H1 (cell line): ENCODE results near the gene CDK5R2. TPM values are rescaled to one million over a fixed set of nuclear protein-coding genes. Genes with fewer than 3 reads are reported as not detected.
A peak's percentile ranks its signal among the peaks of the same experiment; 100 is the strongest.

Experiments
- CTCF ChIA-PET: fragments of 300-600 bp; sonication (Branson Sonifier 250); formaldehyde crosslinking; loops from one replicate; lab custom pipeline; 2021; ENCODE audit not compliant: partially characterized antibody; lab: Charles Lee
- POLR2A ChIA-PET: fragments of 300-600 bp; sonication (Branson Sonifier 250); formaldehyde crosslinking; loops from one replicate; lab custom pipeline; 2021; ENCODE audit warnings: inconsistent platforms; ENCODE audit not compliant: partially characterized antibody; lab: Charles Lee
- DNase-seq, 2 experiments: peaks; one replicate each; pipeline versions ENCODE4 v3.0.0 to v3.0.0-alpha.2; 2010 to 2022; ENCODE audit warnings: low spot score in 2 of 2, low read depth in 1 of 2, mixed read lengths in 1 of 2
- FAIRE-seq: peaks from 2 replicates; lab custom pipeline; 2011; peaks lifted over from hg19 to GRCh38; lab: Jason Lieb, UNC
- H2AFZ ChIP-seq: 2 replicates; pipeline ENCODE4 v1.8.1; 2012; ENCODE audit warnings: low read length, inconsistent platforms
- H2AK5ac ChIP-seq: 2 replicates; pipeline ENCODE4 v1.6.1; 2013; ENCODE audit warnings: low read depth, low read length
- H2BK120ac ChIP-seq: replicated peaks from 2 replicates; pipeline ENCODE3; 2013; ENCODE audit warnings: low read depth, low read length, inconsistent platforms
- H2BK12ac ChIP-seq: 2 replicates; pipeline ENCODE4 v1.6.1; 2013; ENCODE audit warnings: low read depth, low read length
- H2BK15ac ChIP-seq: 2 replicates; pipeline ENCODE4 v1.6.1; 2013; ENCODE audit warnings: low read length
- H2BK20ac ChIP-seq: 2 replicates; pipeline ENCODE4 v1.6.1; 2013; ENCODE audit warnings: low read length
- H2BK5ac ChIP-seq: 2 replicates; pipeline ENCODE4 v1.6.1; 2013; ENCODE audit warnings: low read depth, low read length
- H3K14ac ChIP-seq: 2 replicates; pipeline ENCODE4 v1.6.1; 2013; ENCODE audit warnings: inconsistent platforms; ENCODE audit not compliant: insufficient read length
- H3K18ac ChIP-seq: 2 replicates; pipeline ENCODE4 v1.6.1; 2013; ENCODE audit warnings: low read length; ENCODE audit errors: extremely low read depth
- H3K23ac ChIP-seq: 2 replicates; pipeline ENCODE4 v1.6.1; 2013; ENCODE audit warnings: inconsistent platforms; ENCODE audit not compliant: insufficient read length
- H3K23me2 ChIP-seq: 2 replicates; pipeline ENCODE4 v1.6.1; 2013; ENCODE audit warnings: low read depth, low read length
- H3K27ac ChIP-seq: 2 replicates; pipeline ENCODE4 v1.6.1; 2011; ENCODE audit warnings: low read depth, low read length, inconsistent platforms
- H3K27me3 ChIP-seq, 4 experiments: replicated peaks in 1 of 4; 1 replicate in 1 of 4; 2 replicates in 3 of 4; pipeline versions ENCODE4 v1.6.1 to v1.8.1; 2011 to 2013; ENCODE audit warnings: low read length in 3 of 4, mild to moderate bottlenecking in 3 of 4, inconsistent platforms in 2 of 4, mixed read lengths in 2 of 4, moderate library complexity in 1 of 4; ENCODE audit not compliant: control insufficient read depth in 3 of 4, insufficient read depth in 3 of 4; ENCODE audit errors: extremely low read depth in 1 of 4
- H3K36me3 ChIP-seq, 4 experiments: 2 replicates each; pipeline versions ENCODE4 v1.6.1 to v1.8.1; 2011 to 2013; ENCODE audit warnings: mild to moderate bottlenecking in 4 of 4, low read length in 3 of 4, moderate library complexity in 2 of 4, control low read depth in 1 of 4, inconsistent platforms in 1 of 4; ENCODE audit not compliant: insufficient read depth in 4 of 4, control insufficient read depth in 2 of 4
- H3K4ac ChIP-seq: replicated peaks from 2 replicates; pipeline ENCODE3; 2013; ENCODE audit warnings: low read length, low read depth, mixed read lengths, inconsistent platforms; ENCODE audit not compliant: insufficient read length
- H3K4me1 ChIP-seq, 4 experiments: replicated peaks in 1 of 4; 1 replicate in 1 of 4; 2 replicates in 3 of 4; pipeline versions ENCODE4 v1.6.1 to v1.8.1; 2011 to 2013; ENCODE audit warnings: low read length in 3 of 4, inconsistent platforms in 2 of 4, mixed read lengths in 1 of 4; ENCODE audit not compliant: insufficient read depth in 4 of 4, control insufficient read depth in 3 of 4
- H3K4me2 ChIP-seq, 2 experiments: 2 replicates each; pipeline versions ENCODE4 v1.6.1 to v1.8.1; 2011 to 2013; ENCODE audit warnings: low read depth in 2 of 2, low read length in 2 of 2, control low read depth in 1 of 2, inconsistent platforms in 1 of 2, mild to moderate bottlenecking in 1 of 2; ENCODE audit not compliant: insufficient read depth in 1 of 2
- H3K4me3 ChIP-seq, 4 experiments: fragments of 200-600, 300-600 bp in 1 of 4; sonication (generic), shearing (Covaris generic), sonication (Bioruptor Twin) in 1 of 4; 2 replicates each; pipeline versions ENCODE4 v1.5.1 to v1.8.1; 2011 to 2016; ENCODE audit warnings: low read length in 4 of 4, low read depth in 3 of 4, control low read depth in 2 of 4, inconsistent platforms in 2 of 4, mild to moderate bottlenecking in 2 of 4, mixed read lengths in 1 of 4, moderate library complexity in 1 of 4; ENCODE audit not compliant: insufficient read depth in 2 of 4; ENCODE audit errors: extremely low read depth in 1 of 4
- H3K56ac ChIP-seq: replicated peaks from 2 replicates; pipeline ENCODE3; 2013; ENCODE audit warnings: low read depth, mild to moderate bottlenecking, mixed read lengths, low read length, inconsistent platforms; ENCODE audit not compliant: insufficient read length
- H3K79me1 ChIP-seq: 2 replicates; pipeline ENCODE4 v1.6.1; 2013; ENCODE audit warnings: low read depth, low read length, control low read depth
- H3K79me2 ChIP-seq, 2 experiments: 2 replicates each; pipeline versions ENCODE4 v1.6.1 to v1.8.1; 2012 to 2013; ENCODE audit warnings: low read length in 2 of 2, mild to moderate bottlenecking in 2 of 2, inconsistent platforms in 1 of 2; ENCODE audit not compliant: insufficient read depth in 2 of 2, control insufficient read depth in 1 of 2
- H3K9ac ChIP-seq, 4 experiments: replicated peaks in 1 of 4; 1 replicate in 1 of 4; 2 replicates in 3 of 4; pipeline versions ENCODE4 v1.6.1 to v1.8.1; 2011 to 2013; ENCODE audit warnings: low read depth in 3 of 4, low read length in 3 of 4, control low read depth in 2 of 4, mild to moderate bottlenecking in 2 of 4, moderate library complexity in 2 of 4, inconsistent platforms in 1 of 4; ENCODE audit errors: extremely low read depth in 1 of 4
- H3K9me3 ChIP-seq, 2 experiments: 2 replicates each; pipeline versions ENCODE4 v1.6.1 to v1.8.1; 2012 to 2013; ENCODE audit warnings: mild to moderate bottlenecking in 2 of 2, moderate library complexity in 2 of 2, control low read depth in 1 of 2, inconsistent platforms in 1 of 2, low read depth in 1 of 2, low read length in 1 of 2, mixed read lengths in 1 of 2; ENCODE audit not compliant: insufficient read depth in 2 of 2
- H4K20me1 ChIP-seq, 2 experiments: replicated peaks in 1 of 2; 2 replicates each; pipeline versions ENCODE3 to v1.8.1; 2011 to 2013; ENCODE audit warnings: inconsistent platforms in 2 of 2, low read length in 2 of 2, mild to moderate bottlenecking in 1 of 2; ENCODE audit not compliant: insufficient read depth in 2 of 2, control insufficient read depth in 1 of 2
- H4K5ac ChIP-seq: 2 replicates; pipeline ENCODE4 v1.6.1; 2013; ENCODE audit warnings: low read length, low read depth, mixed read lengths, inconsistent platforms; ENCODE audit not compliant: insufficient read length
- H4K8ac ChIP-seq: 2 replicates; pipeline ENCODE4 v1.8.0; 2013; ENCODE audit warnings: mild to moderate bottlenecking, moderate library complexity, low read length, inconsistent platforms; ENCODE audit not compliant: insufficient read depth; ENCODE audit errors: extremely low read depth
- H4K91ac ChIP-seq: replicated peaks from 2 replicates; pipeline ENCODE3; 2013; ENCODE audit warnings: low read length, mixed read lengths, inconsistent platforms; ENCODE audit not compliant: insufficient read length
- CHD2 ChIP-seq: IDR thresholded peaks from 2 replicates; pipeline ENCODE4 v1.6.1; 2012; ENCODE audit warnings: low read length, improper control_type of control experiment
- KDM5A ChIP-seq: fragments of 200-600 bp; IDR thresholded peaks from 2 replicates; pipeline ENCODE4 v1.7.1; 2012; ENCODE audit warnings: mild to moderate bottlenecking, low read length, inconsistent platforms, mixed read lengths
- RAD21 ChIP-seq, 2 experiments: IDR thresholded peaks in 1 of 2; conservative IDR thresholded peaks in 1 of 2; 2 replicates each; pipeline ENCODE4 v1.6.1; 2011; ENCODE audit warnings: low read depth in 2 of 2, low read length in 2 of 2, improper control_type of control experiment in 1 of 2, inconsistent platforms in 1 of 2, mild to moderate bottlenecking in 1 of 2, moderate library complexity in 1 of 2
- WGBS, 2 experiments: shearing (Covaris generic) in 1 of 2; methylation state at CpG; one replicate each; pipeline versions ENCODE4 v1.1.6 to v1.1.7; 2013 to 2015; ENCODE audit warnings: low lambda C conversion rate in 2 of 2, mixed read lengths in 2 of 2, inconsistent platforms in 1 of 2, low coverage in 1 of 2, missing lambda C conversion rate in 1 of 2; ENCODE audit not compliant: insufficient replicate concordance in 2 of 2, insufficient coverage in 1 of 2, insufficient read length in 1 of 2; ENCODE audit errors: extremely low coverage in 1 of 2, missing lambda C conversion rate in 1 of 2; 5-methylcytosine and 5-hydroxymethylcytosine counted together
- polyA plus RNA-seq, 7 experiments: library from polyadenylated mRNA; depleted of rRNA in 3 of 7; stranded (reverse) in 5 of 7; unstranded in 2 of 7; fragments of >200 nt in 5 of 7; fragments of 200-250 nt in 2 of 7; gene quantifications; 1 replicate in 5 of 7; 2 replicates in 1 of 7; 4 replicates in 1 of 7; pipeline versions ENCODE4 v1.2.1 to v1.2.3, GENCODE V29; 2011 to 2013; ENCODE audit warnings: missing spikeins in 2 of 7, mixed read lengths in 2 of 7
- total RNA-seq: library from RNA; stranded (reverse); fragmentation: NEBNext Ultra II Directional; extraction: Animal tissue kit (Norgen Biotek cat#: 25700); gene quantifications from 2 replicates; pipeline ENCODE4 v1.2.1, GENCODE V29; 2021

The CDK5R2 gene
- total and polyA plus RNA-seq, 2 of the 8 experiments (the other 6 are each of a cell fraction or from before 2014, with no cell fraction given) = 0.14 TPM; not detected in 1

DNA sequence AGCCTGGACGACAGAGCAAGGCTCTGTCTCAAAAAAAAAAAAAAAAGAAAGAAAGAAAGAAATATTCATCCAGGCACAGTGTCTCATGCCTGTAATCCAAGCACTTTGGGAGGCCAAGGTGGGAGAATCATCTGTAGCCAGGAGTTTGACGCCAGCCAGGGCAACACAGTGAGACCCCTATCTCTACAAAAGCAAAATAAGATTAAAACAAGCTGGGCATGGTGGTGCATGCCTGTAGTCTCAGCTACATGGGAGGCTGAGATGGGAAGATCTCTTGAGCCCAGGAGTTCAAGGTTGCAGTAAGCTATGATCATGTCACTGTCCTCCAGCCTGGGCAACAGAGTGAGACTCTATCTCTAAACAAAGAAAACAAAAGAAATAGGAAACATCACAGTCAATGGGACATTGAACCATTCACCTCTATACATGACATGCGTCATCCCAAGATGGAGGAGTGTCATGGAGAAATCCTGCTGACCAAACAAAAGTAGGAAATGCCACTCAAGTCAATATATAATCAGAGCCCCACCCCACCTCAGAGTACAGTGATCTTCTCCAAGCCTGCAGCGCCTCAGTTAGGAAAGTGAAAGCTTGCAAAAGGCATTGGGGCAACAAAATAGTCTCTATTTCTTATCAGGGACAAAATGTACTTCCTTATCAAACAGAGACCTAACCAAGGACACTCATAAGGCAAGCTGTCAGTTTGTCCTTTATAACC is 15.8 kb downstream of the CDK5R2 start:
- no peak overlapping the region for H3K4ac ChIP-seq
- CTCF ChIA-PET = interaction anchor here (0.6 to 13.0 kb wide), 10 partner anchors 12 to 183 kb away, joined by 3 to 284 read pairs (median 6); partner anchors contain the start of genes CRYBA2 and WNT6
- H3K4me3 ChIP-seq = no peak overlapping the region
- no peaks in the 10 kb centered on the region for H3K79me2 ChIP-seq
- H3K4me2 ChIP-seq = no peak overlapping the region
- peaks cover 0 to 4% (median 1%) of the 10 kb centered on the region in 4 experiments; a peak in 2 of 7 replicates for H3K4me1 ChIP-seq
- H2BK20ac ChIP-seq = no peak overlapping the region
- H4K8ac ChIP-seq = no peak overlapping the region
- no peak overlapping the region for H4K5ac ChIP-seq
- H2BK12ac ChIP-seq = no peak overlapping the region
- no peak overlapping the region for H3K23ac ChIP-seq
- POLR2A ChIA-PET = interaction anchor here (0.8 kb wide), 1 partner anchor 11 kb away, joined by 3 read pairs; no protein-coding TSS in a partner anchor
- peaks cover 8 to 60% (median 33%) of the 10 kb centered on the region in 4 experiments for H3K27me3 ChIP-seq
- H2AK5ac ChIP-seq = no peak overlapping the region
- H3K56ac ChIP-seq = no peak overlapping the region
- 68% methylated on average over 4 of the region's 4 CpGs; no CpG with 5 or more reads in 1 of the 2 experiments for WGBS, 2 experiments
- DNase-seq = no peak
- no peak overlapping the region for H2BK15ac ChIP-seq
- no peak overlapping the region for H3K9ac ChIP-seq
- H3K23me2 ChIP-seq = 0 out of 2 replicates have a peak, but pooled peaks cover 2% of the 10 kb centered on the region
- H3K14ac ChIP-seq = no peak overlapping the region
- no peaks in the 10 kb centered on the region for H3K36me3 ChIP-seq
- no peak overlapping the region for H2BK120ac ChIP-seq
- H2BK5ac ChIP-seq = no peak overlapping the region
- no peak overlapping the region for H3K18ac ChIP-seq
- TF ChIP-seq RAD21 (IDR thresholded peaks at IDR 0.05 in 1 of 2, conservative IDR thresholded peaks at IDR 0.05 in 1 of 2; ENCODE audit: low read depth in 2 of 2, low read length in 2 of 2) (0 out of 4 replicates have a peak, but pooled peaks of 1 of the 2 experiments have one; percentile 7), CHD2 (no peak), KDM5A (no peak)
- TF ChIP-seq, all 59 proteins: peak for 1
- Histone ChIP-seq H2AFZ (no peak overlapping the region), H3K9me3 (no peaks in the 10 kb centered on the region), H4K91ac (no peak overlapping the region), H3K79me1 (no peaks in the 10 kb centered on the region), H3K27ac (no peak overlapping the region), H4K20me1 (peaks cover 4 to 5% of the 10 kb centered on the region in 2 experiments)
- FAIRE-seq = no peak
